GM19467 (cell line): ENCODE results near the gene EFCC1.
"Not testable (repeated sequence)": the region's sequence is repeated elsewhere in the genome, so short reads cannot be mapped to it uniquely, and the experiment has no call there.

ENCODE experiments used
- ATAC-seq: cut with Tn5 transposase; IDR thresholded peaks from one replicate; pipeline ENCODE4 v1.9.1; 2021; ENCODE audit warnings: mild to moderate bottlenecking, moderate library complexity; ENCODE audit not compliant: unreplicated experiment

The EFCC1 gene

DNA sequence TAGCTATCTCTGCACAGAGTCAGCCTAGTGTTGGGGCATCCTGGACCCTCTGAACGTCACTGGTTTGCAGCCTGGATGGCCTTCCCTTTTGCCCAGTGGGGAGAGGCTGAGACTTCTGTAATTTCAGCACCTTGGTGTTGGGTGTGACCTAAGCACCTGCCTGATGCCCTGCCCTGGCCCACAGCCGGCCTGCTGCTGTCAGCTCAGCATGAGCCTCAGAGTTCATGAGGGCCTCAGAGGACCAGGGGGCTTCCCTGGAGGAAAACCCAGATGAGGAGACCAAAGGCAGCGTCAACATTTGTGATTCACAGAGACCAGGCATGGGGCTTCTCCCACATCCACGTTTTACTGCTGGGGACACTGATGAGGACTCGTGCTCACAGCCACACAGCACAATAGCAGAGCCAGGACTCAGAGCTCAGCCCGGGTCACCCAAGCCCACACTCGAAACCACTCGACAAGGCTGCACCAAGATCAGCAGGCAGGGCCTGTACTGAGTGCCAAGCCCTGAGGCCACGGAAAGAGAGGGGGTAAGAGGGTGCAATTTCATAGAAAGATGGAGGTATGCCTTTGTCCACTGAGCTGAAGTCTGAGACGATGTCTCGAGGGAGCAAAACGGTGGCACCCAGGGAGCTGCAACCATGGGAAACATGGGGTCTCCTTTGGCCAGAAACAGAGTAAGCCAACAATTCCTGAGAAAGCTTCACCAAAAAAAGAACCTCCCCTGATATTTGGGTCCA is 49.6 kb downstream of the EFCC1 start:
- ATAC-seq = no peak

DNA sequence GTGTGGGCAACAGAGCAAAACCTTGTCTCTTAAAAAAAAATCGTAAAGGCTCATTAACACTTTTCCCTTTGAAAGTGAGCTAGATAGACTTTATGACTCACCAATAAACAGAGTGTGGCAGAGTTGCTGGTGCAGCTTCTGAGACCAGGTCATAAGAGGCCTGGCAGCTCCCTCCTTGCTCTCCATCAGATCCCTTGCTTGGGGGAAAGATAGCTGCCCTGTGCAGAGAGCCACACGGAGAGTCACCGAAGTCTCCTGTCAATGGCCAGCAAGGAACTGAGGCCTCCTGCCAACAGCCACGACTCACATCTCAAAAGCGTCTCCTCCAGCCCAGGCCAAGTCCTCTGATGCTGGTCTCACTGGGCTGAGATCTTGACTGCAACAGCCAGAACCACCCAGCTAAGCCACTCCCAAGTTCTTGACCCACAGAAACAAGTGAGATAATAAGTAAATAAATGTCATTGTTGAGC is 50.8 kb downstream of the EFCC1 start:
- no peak for ATAC-seq

DNA sequence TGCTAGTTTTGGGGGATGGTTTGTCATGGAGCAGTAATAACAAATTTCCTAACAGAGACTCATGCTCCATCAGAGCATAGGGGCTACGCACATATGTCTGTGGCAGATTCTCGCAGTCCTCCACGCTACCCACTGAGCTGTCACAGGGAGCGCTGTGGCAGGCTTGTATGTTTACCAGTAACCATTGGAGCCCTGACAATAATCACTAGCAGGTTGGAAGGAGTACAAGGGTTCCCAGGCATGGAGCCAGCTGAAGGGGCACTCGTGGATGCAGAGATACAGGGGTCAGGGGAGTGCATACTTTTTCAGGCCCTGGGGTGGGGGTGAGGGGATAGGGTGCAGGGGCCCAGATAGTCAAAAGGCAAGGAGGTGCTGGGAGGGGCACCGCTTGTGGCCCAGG is 51.6 kb downstream of the EFCC1 start:
- no peak for ATAC-seq

DNA sequence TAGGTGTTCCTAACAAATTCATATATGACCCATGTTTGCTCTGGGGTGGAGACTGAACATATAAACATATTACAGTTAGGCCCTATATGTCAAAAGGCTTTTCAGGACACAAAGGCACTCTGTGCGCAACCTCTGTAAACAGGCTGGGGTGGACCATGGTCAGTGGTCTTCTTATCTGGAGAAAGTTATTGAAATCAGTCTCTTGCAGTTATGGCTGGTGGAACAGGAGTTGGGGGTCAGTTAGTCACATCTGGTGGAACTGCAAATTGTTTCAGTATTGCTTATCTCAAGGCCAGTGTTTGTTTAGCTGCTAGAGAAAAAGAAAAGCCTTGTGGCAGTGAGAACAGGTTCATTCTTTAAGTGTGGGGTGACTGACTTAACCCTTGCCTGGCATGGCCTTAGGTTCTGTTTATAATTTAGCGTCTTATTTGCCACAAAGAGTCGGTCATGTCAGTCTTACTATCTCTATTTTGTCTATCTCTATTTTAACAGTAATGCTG is 53.6 kb downstream of the EFCC1 start:
- ATAC-seq = no peak

DNA sequence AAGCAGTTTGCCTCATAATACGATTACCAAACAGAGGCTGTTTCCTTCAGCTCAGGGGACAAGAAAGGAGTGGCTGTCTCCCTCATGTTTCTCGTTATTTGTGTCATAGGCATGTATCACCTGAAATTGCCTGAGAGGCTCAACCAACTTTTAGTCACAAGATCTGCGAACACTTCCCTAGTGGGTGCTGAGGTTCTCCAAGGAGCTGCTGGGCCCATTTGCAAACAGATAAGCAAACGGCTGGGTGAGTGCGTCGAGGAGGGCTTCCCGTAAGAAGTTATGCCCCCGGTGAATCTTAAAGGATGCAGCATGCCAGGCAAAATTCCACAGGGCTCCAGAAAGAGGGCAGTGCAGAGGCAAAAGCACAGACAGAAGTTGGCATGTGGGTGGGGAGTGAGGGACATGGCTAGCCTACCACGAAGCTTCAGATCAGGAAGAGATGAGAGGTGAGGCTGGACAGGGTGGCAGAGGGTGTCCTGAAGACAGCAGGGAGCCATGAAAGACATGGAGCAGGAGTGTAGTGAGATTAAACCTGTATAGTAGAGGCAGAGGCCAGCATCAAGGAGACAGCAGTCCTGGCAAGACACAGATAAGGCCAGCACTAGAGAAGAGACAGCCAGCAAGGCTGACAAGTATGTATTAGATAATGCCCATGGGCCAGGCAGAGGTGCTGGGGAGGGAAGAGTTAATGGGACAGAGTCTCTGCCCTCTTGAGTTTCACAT is 55.5 kb downstream of the EFCC1 start:
- ATAC-seq = no peak

DNA sequence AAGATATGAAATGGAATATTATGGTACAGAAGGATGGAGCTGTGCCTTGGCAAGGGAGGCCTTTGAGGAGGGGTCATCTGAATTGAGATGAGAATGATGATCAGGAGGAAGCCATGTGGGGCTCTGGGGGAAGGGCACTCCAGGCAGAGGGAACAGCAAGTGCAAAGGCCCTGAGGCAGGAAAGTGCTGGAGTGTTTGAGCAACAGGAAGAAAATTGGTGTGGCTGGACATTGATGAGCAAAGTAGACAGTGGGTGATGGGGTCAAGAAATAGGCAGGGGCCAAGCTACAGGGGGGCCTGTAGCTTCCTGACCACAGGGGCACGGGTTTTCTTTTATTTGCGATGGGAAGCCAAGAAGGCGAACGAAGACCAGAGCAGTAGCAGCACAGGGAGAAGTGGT is 56.1 kb downstream of the EFCC1 start:
- no peak for ATAC-seq

DNA sequence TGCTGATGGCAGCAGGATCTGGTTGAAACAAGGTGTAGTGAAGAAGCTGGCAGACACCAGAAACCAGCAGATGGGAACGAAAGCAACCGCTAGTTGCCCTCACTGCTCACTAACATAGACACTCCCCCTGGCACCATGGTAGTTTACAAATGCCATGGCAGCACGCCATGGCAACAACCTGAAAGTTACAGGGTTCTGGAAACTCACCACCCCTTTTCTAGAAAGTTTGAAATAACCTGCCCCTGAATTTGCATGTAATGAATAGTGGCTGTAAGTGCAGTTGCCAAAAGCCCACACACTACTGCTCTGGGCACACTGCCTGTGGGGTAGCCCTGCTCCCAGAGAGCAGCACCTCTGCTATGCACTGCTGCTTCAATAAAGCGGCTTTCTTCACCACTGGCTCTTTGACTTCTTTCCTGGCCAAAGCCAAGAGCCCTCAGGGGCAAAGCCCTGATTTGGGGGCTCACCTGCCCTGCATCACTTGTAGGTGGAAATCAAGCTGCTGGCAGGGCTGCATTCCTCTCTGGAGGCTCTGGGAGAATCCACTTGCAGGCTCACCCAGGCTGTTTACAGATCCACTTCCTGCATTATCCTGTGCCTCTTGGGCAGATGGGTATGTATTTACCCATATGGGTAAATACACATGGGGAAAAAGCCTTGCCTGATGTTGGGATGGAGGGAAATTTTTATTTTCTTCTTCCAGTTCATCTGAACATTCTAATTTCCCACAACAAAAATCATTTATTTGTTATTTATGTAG is 57.5 kb downstream of the EFCC1 start:
- peak; percentile 50 for ATAC-seq

DNA sequence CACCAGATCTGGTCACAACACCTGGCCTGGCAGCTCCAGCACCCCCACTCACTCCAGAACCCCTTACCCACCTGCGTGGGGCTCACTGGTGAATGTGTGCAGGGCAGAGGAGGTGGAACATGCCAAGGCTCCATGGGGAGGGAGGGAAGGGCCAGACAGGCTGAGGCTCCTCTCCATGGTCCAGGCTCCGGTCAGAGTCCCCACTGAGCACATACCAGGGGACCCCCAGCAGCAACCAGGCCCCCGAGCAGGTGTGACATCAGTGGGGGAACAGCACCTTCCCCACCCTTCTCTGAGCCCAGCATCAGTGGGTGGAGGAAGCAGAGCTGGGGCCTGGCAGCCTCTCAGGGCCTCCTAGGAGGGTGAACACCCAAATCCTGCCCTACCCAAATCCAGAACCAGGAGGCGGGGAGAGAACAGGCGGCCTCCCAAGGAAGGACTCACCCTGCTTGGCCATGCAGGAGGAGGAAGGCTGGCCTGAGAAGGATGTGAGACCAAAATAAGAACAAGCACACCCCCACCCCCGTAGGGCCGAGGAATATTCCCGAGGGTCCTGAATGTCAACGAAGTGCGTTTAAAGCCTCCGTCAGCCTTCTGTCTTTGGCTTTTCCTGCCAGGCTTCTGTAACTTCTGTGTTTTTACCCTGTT is 58.3 kb downstream of the EFCC1 start:
- ATAC-seq = no peak

DNA sequence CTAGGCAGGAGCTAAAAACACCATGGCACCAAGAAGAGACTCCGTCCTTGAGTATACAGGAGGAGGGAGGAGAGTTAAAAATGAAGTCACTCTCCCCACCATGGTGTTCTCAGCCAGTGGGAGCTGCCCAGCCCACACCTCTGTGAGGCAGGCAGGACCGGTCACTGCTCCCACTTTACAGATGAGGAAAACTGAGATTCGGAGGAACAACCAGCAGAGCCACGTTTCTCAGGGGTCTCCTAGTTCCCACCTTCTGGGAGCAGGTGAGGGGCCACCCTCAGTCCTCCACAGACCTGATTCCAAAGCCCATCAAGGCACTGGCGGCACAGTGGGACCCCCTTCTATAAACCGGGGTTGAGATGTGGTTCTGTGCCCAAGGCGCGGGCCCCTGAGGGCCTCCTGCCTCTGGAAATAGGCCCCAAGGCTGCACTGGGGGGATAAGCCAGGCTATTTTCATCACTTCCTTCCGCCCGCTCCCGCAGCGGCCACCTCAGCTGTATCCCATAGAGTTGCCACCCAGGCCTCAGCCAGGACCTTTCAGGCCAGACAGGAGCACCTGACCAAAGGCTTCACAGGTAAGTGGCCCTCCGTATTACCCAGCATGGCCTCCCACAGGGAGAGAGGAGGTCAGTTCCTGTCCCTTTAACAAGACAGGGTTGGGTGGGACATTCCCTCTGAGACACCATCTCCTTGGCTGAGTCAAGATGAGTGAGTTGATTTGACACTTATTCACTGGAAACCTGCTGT is 59.3 kb downstream of the EFCC1 start, which contains the start of gene GP9:
GP9 (plus strand) TSS at position 504 of the 747 bp plus-strand sequence. CDS start 961 bp downstream, outside the sequence.
- no peak for ATAC-seq

DNA sequence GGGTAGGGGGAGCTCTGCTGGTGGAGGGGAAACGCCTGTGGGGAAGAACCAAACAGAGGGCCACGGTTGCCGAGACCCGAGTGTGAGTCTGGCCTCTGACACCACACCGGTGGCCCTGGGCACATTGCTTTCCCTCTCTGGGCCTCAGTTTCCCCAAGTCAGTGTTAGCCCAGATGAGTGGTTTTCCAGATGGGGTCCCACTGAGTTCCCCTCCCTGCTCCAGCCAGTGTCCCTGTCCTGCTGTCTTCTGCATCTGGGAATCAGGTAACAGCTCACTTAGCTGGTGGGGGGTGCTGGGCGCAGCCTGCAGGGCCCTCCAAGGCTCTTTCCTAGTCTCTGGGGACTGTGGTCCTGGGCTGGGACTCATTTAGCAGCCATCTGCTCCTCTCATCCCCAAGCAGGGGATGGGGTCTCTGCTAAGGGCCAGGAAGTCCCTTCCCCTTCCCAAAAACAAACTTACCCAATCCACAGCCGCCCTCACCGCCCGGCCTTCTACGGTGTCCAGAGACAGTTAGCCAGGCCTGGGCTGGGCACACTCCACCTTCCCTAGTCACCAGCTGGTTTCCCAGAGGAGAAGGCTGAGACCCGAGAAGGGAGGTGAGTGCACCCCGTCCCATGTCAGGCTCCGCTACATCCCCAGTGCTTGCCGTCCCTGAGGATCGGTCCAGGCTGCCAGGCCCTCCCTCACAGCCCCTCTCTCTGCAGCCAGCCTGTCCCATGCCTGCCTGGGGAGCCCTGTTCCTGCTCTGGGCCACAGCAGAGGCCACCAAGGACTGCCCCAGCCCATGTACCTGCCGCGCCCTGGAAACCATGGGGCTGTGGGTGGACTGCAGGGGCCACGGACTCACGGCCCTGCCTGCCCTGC is 60.2 kb downstream of the EFCC1 start:
- ATAC-seq = no peak

DNA sequence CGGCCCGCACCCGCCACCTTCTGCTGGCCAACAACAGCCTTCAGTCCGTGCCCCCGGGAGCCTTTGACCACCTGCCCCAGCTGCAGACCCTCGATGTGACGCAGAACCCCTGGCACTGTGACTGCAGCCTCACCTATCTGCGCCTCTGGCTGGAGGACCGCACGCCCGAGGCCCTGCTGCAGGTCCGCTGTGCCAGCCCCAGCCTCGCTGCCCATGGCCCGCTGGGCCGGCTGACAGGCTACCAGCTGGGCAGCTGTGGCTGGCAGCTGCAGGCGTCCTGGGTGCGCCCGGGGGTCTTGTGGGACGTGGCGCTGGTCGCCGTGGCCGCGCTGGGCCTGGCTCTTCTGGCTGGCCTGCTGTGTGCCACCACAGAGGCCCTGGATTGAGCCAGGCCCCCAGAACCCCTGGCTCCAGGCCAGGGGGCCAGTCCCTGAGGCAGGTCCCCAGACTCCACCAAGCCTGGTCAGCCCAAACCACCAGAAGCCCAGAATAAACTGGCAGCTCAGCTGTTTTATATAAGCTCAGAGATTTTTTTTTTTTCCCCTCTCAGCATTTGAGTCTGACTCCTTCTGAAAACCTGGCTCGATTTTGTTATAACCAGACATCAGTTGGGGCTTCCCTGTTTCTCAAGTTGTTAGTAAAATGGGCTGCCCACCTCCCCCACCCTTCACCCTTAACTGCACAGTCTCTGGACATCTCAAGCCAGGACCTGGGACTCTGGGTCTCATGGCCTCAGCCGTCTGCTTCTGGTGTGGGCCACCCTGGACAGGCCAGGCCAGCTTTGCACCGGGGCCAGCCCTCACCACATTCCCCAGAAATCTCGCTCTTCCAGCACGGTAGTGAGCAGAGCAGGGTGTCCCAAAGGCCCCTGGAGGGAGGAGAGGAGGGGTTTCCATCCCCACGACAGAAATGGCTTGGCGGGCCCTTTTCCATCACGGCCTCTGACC is 61.1 kb downstream of the EFCC1 start:
- ATAC-seq = no peak

DNA sequence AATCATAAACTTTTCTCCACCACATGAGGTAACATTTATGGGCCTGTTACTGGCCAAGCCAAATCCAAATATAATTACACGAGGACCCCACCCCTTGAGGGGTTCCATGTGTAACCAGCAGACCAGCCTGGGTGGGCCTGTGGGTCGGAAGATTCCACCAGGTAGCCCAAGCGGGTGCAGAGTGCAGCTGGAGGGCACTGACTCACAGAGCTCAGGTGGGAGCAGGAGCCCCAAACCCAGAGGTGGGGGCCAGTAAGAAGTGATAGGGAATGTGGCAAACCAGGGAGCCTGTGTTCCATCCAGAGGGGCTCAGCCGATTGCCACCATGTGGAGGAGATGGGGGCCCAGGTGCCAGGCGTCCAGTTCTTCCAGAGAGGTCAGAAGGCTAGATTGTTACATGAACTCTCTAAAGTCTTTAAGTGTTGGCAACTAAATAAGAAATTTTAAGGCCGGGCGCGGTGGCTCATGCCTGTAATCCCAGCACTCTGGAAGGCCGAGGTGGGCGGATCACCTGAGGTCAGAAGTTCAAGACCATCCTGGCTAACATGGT is 62.1 kb downstream of the EFCC1 start:
- ATAC-seq = no peak

DNA sequence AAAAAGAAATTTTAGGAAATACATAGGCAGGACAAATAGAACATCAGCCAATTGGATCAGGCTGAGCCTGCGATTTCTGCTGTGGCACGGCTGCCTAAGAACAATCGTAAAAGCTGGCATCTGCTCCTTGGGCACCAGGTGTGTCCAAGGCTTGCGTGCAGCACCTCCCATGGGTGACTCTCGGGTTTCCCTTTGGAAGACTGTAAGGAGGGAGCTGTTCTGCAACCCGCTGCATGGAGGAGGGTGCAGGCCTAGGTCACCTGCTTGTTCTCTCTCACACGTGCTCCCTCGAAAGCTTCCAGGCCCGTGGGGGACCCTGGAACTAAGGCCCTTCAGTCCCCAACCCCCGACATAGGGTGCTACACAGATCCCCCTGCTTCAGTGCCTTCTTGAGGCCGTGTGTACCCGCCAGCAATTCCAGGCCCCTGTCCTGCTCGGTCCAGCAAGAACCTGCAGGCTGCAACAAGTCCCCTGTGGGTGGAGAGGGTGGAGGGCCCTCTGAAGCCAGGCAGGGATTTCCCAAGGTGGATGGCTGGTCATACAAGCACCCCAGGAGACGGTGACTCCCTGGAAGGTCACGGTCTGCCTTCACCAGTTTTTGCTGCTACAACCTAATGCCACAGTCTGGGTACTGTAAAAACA is 62.9 kb downstream of the EFCC1 start:
- ATAC-seq = no peak

DNA sequence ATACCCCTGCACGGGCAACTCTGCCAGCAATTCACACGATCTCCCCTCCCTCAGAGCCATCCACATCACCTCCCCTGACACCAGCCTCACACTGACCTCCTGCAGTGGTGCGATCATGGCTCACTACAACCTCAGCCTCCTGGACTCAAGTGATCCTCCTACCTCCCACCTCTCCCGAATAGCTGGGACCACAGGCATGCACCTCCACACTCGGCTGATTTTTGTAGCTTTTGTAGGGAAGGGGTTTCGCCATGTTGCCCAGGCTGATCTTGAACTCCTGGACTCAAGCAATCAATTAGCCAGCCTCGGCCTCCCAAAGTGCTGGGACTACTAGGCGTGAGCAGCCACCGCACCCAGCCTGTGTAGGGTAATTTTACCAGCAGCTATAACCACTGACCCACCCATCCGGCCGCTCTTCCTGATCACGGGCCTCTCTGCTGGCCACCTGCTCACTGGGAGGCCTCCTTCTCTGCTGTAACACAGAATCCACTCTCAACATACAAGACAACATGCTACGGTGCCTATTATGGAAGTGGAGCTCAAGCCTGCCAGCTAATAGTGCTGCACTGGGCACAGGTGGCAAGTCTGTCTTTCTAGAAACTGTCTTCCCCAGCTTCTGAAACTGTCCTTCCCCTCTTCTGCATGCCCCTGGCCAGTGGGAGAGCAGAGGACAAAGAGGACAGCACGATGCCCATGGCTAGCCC is 64.1 kb downstream of the EFCC1 start:
- ATAC-seq = no peak

DNA sequence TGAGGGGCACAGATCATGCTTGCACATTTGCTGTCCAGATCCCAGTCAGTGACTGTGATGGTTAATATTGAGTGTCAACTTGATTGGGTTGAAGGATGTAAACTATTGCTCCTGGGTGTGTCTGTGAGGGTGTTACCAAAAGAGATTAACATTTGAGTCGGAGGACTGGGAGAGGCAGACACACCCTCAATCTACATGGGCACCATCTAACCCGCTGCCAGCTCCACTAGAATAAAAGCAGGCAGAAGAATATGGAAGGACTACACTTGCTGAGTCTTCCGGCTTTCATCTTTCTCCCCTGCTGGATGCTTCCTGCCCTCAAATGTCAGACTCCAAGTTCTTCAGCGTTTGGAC is 64.6 kb downstream of the EFCC1 start:
- ATAC-seq = no peak

DNA sequence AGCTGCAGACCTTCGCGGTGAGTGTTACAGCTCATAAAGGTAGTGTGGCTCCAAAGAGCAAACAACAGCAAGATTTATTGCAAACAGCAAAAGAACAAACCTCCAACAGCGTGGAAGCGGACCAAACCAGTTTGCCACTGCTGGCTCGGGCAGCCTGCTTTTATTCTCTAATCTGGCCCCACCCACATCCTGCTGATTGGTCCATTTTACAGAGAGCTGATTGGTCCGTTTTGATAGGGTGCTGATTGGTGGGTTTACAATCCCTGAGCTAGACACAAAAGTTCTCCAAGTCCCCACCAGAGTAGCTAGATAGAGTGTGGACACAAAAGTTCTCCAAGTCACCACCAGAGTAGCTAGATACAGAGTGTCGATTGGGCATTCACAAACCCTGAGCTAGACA is 66.6 kb downstream of the EFCC1 start:
- ATAC-seq = not testable (repeated sequence)
